ENCODE results near the gene PBX2. TPM values are rescaled to one million over a fixed set of nuclear protein-coding genes. Genes with fewer than 3 reads are reported as not detected.

The PBX2 gene
- polyA plus RNA-seq, 3 donors = 1.9 to 201 (median 4.0) TPM

DNA sequence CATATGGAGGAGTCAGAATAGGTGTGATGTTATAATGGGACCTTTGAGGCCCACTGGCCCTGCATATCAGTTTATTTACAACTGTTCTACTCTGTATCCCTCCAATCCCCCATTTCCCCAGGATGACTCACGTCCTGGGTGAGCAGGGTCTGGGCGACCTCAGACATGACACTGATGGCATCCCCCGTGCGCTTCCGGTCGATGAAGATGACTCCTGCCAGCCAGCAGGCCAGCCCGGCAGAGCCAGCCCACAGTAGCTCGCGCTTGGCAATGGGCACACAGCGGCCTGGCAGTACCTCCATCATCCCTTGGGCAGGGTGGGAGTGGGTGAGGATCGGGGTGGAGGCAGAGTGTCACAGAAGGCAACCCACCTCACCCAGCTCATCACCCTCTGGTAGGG lies 19.7 kb downstream of the PBX2 start:
- Histone ChIP-seq H3K4me2 (replicated peaks; ENCODE audit: extremely low read depth, low read length, poor library complexity, severe bottlenecking) (no peak overlapping the region), H3K4me3 (replicated peaks in 1 of 3; ENCODE audit: low read depth in 2 of 3, low read length in 3 of 3) (no peak overlapping the region), H3K4me1 (ENCODE audit: control insufficient read depth in 1 of 2, insufficient read depth in 2 of 2, low read length in 2 of 2) (peaks cover 14 to 20% of the 10 kb centered on the region in 2 donors), H3K27ac (ENCODE audit: low read depth in 1 of 2, low read length in 2 of 2) (no peak overlapping the region), H3K9ac (ENCODE audit: insufficient read depth, low read length, poor library complexity, severe bottlenecking) (no peak overlapping the region), H3K79me2 (ENCODE audit: insufficient read depth, low read length) (peaks cover 11% of the 10 kb centered on the region), H2AFZ (ENCODE audit: insufficient read depth, low read depth, low read length, poor library complexity, severe bottlenecking) (no peak overlapping the region), H3K36me3 (replicated peaks in 1 of 2; ENCODE audit: control insufficient read depth in 1 of 2, insufficient read depth in 2 of 2, low read length in 2 of 2) (peaks cover 27 to 32% of the 10 kb centered on the region in 2 donors), H4K20me1 (ENCODE audit: insufficient read depth, low read length) (no peaks in the 10 kb centered on the region), H3K27me3 (ENCODE audit: control insufficient read depth in 2 of 2, insufficient read depth in 2 of 2, low read length in 2 of 2) (no peaks in the 10 kb centered on the region), H3K9me3 (replicated peaks in 1 of 2; ENCODE audit: control insufficient read depth in 1 of 2, insufficient read depth in 1 of 2, low read length in 2 of 2) (no peaks in the 10 kb centered on the region)
- peaks cover 25% of the 10 kb centered on the region for H3K4me1 Mint-ChIP-seq
- H3K27me3 Mint-ChIP-seq (ENCODE audit: low read depth in 3 of 3) = peaks cover 0 to 3% (median 0%) of the 10 kb centered on the region in 3 donors
- intact Hi-C loops (cut with micrococcal nuclease) = no loop called here
- DNase-seq = no peak
- TF ChIP-seq CTCF (IDR thresholded peaks at IDR 0.05) = no peak
- peak overlapping the region in 3 of 7 donors; percentile 47 to 64 (median 48) for H3K27ac Mint-ChIP-seq
- 87% methylated on average over 2 of the region's 11 CpGs for WGBS (ENCODE audit: insufficient coverage)
- peaks cover 32 to 38% of the 10 kb centered on the region in 2 donors for H3K36me3 Mint-ChIP-seq
- no peaks in the 10 kb centered on the region for H3K9me3 Mint-ChIP-seq
- H3K4me3 Mint-ChIP-seq = no peak overlapping the region

GRCh38 chr6:32168807-32169591 lies 21.0 kb downstream of the PBX2 start:
- no peak for DNase-seq
- Histone ChIP-seq H3K27me3 (ENCODE audit: control insufficient read depth in 2 of 2, insufficient read depth in 2 of 2, low read length in 2 of 2) (no peaks in the 10 kb centered on the region), H3K27ac (ENCODE audit: low read depth in 1 of 2, low read length in 2 of 2) (no peak overlapping the region), H3K36me3 (replicated peaks in 1 of 2; ENCODE audit: control insufficient read depth in 1 of 2, insufficient read depth in 2 of 2, low read length in 2 of 2) (peaks cover 27 to 32% of the 10 kb centered on the region in 2 donors), H4K20me1 (ENCODE audit: insufficient read depth, low read length) (no peaks in the 10 kb centered on the region), H3K4me1 (ENCODE audit: control insufficient read depth in 1 of 2, insufficient read depth in 2 of 2, low read length in 2 of 2) (peaks cover 7 to 13% of the 10 kb centered on the region in 2 donors), H2AFZ (ENCODE audit: insufficient read depth, low read depth, low read length, poor library complexity, severe bottlenecking) (no peak overlapping the region), H3K4me2 (replicated peaks; ENCODE audit: extremely low read depth, low read length, poor library complexity, severe bottlenecking) (no peak overlapping the region), H3K9ac (ENCODE audit: insufficient read depth, low read length, poor library complexity, severe bottlenecking) (no peak overlapping the region), H3K4me3 (replicated peaks in 1 of 3; ENCODE audit: low read depth in 2 of 3, low read length in 3 of 3) (no peak overlapping the region), H3K9me3 (replicated peaks in 1 of 2; ENCODE audit: control insufficient read depth in 1 of 2, insufficient read depth in 1 of 2, low read length in 2 of 2) (no peaks in the 10 kb centered on the region), H3K79me2 (ENCODE audit: insufficient read depth, low read length) (no peaks in the 10 kb centered on the region)
- H3K4me3 Mint-ChIP-seq = no peak overlapping the region
- peaks cover 0 to 3% (median 0%) of the 10 kb centered on the region in 3 donors for H3K27me3 Mint-ChIP-seq (ENCODE audit: low read depth in 3 of 3)
- H3K4me1 Mint-ChIP-seq = peaks cover 14% of the 10 kb centered on the region
- WGBS (ENCODE audit: insufficient coverage) = 95% methylated on average over 9 of the region's 11 CpGs
- intact Hi-C loops (cut with micrococcal nuclease) = no loop called here
- H3K36me3 Mint-ChIP-seq = peaks cover 32 to 38% of the 10 kb centered on the region in 2 donors
- no peak for TF ChIP-seq CTCF (IDR thresholded peaks at IDR 0.05)
- no peaks in the 10 kb centered on the region for H3K9me3 Mint-ChIP-seq
- H3K27ac Mint-ChIP-seq = peak overlapping the region in 1 of 7 donors; percentile 16
